Astrocyte of the hippocampus (primary cell): ENCODE results near the gene CAB39L.

Source experiments
- DNase-seq: peaks from one replicate; pipeline ENCODE4 v3.0.0; 2011; ENCODE audit warnings: low read depth, low spot score

The CAB39L gene

GRCh38 chr13:49400755-49401659, 42.9 kb downstream of the CAB39L start:
- DNase-seq: peak; percentile 36

GRCh38 chr13:49399801-49400472, 43.9 kb downstream of the CAB39L start:
- DNase-seq: no peak

- no peak for DNase-seq
Observed at GRCh38 chr13:49395878-49396380, 47.9 kb downstream of the CAB39L start.

GRCh38 chr13:49395451-49395865, 48.4 kb downstream of the CAB39L start:
- no peak for DNase-seq

- DNase-seq: no peak
Observed at GRCh38 chr13:49388091-49388635, 55.7 kb downstream of the CAB39L start.

- no peak for DNase-seq
Observed at GRCh38 chr13:49386664-49387063, 57.2 kb downstream of the CAB39L start.

GRCh38 chr13:49376121-49376520, 67.7 kb downstream of the CAB39L start:
- no peak for DNase-seq

GRCh38 chr13:49374585-49375290, 69.1 kb downstream of the CAB39L start:
- peak; percentile 67 for DNase-seq

- DNase-seq: no peak
Observed at GRCh38 chr13:49373716-49374115, 70.1 kb downstream of the CAB39L start.

GRCh38 chr13:49371943-49372613, 71.8 kb downstream of the CAB39L start:
- peak; percentile 62 for DNase-seq

- no peak for DNase-seq
Observed at GRCh38 chr13:49370371-49370770, 73.5 kb downstream of the CAB39L start.

- no peak for DNase-seq
Observed at GRCh38 chr13:49369866-49370265, 74.0 kb downstream of the CAB39L start.

GRCh38 chr13:49368688-49369087, 75.2 kb downstream of the CAB39L start:
- no peak for DNase-seq

GRCh38 chr13:49367640-49368422, 76.0 kb downstream of the CAB39L start:
- DNase-seq: peak; percentile 43

GRCh38 chr13:49366841-49367240, 77.0 kb downstream of the CAB39L start:
- DNase-seq: peak; percentile 50

GRCh38 chr13:49357694-49358093, 86.2 kb downstream of the CAB39L start:
- peak; percentile 61 for DNase-seq

- peak; percentile 88 for DNase-seq
Observed at GRCh38 chr13:49356223-49356622, 87.6 kb downstream of the CAB39L start.

- DNase-seq: no peak
Observed at GRCh38 chr13:49354719-49355118, 89.1 kb downstream of the CAB39L start.

- DNase-seq: no peak
Observed at GRCh38 chr13:49353908-49354307, 90.0 kb downstream of the CAB39L start.

- no peak for DNase-seq
Observed at GRCh38 chr13:49351871-49352270, 92.0 kb downstream of the CAB39L start.
